H7 (cell line): Measurements from ENCODE around the gene MARCHF7. TPM values are rescaled to one million over a fixed set of nuclear protein-coding genes. Genes with fewer than 3 reads are reported as not detected.

Experiments
- DNase-seq: peaks from one replicate; pipeline ENCODE4 v3.0.0; 2012
- H3K27me3 ChIP-seq: 2 replicates; pipeline ENCODE4 v1.6.0; 2011; ENCODE audit warnings: mild to moderate bottlenecking, low read length; ENCODE audit not compliant: control insufficient read depth, insufficient read depth
- H3K36me3 ChIP-seq: replicated peaks from 2 replicates; pipeline ENCODE4 v1.5.1; 2011; ENCODE audit warnings: low read length; ENCODE audit not compliant: control insufficient read depth, insufficient read depth
- H3K4me3 ChIP-seq: 2 replicates; pipeline ENCODE4 v1.5.1; 2011; ENCODE audit warnings: low read depth, mild to moderate bottlenecking, control low read depth, low read length, moderate library complexity; ENCODE audit not compliant: insufficient read depth
- total RNA-seq: library from RNA; depleted of rRNA; stranded (reverse); fragments of >200 nt; shearing (Covaris generic); gene quantifications from 2 replicates; pipeline ENCODE4 v1.2.3, GENCODE V29; 2014; rRNA removed

The MARCHF7 gene
- total RNA-seq, 1 experiment from 2014 or later: 121 TPM

GRCh38 chr2:159762075-159762474 lies 49.8 kb downstream of the MARCHF7 start:
- H3K36me3 ChIP-seq: peaks cover 12% of the 10 kb centered on the region
- DNase-seq: no peak

More at GRCh38 chr2:159762075-159762474, 49.8 kb downstream of the MARCHF7 start:
- Histone ChIP-seq H3K27me3 (no peaks in the 10 kb centered on the region), H3K4me3 (no peak overlapping the region)

Other genes with a start within 250 kb of the MARCHF7 start
- 16.3 and 27.9 TPM in 2 replicates for gene BAZ2B, start 96.0 kb upstream of the MARCHF7 start, total RNA-seq
- 0.33 and 1.2 TPM in 2 replicates for gene CD302, start 85.7 kb downstream of the MARCHF7 start, total RNA-seq
- gene LY75, start 192.2 kb downstream of the MARCHF7 start, total RNA-seq: 0.81 and 1.1 TPM in 2 replicates